Fibroblast of villous mesenchyme (primary cell): ENCODE results near the gene HSPA9. TPM values are rescaled to one million over a fixed set of nuclear protein-coding genes. Genes with fewer than 3 reads are reported as not detected.

ENCODE experiments used
- DNase-seq: peaks from one replicate; pipeline ENCODE4 v3.0.0-alpha.2; 2010; ENCODE audit warnings: low read depth
- H3K4me3 ChIP-seq: 2 replicates; pipeline ENCODE4 v1.5.1; 2011; ENCODE audit warnings: low read depth, mild to moderate bottlenecking, low read length
- CTCF ChIP-seq: IDR thresholded peaks from 2 replicates; pipeline ENCODE4 v1.5.1; 2012; ENCODE audit warnings: low read depth, mild to moderate bottlenecking, low read length; ENCODE audit not compliant: insufficient read depth
- total RNA-seq: library from RNA; depleted of rRNA; stranded (reverse); fragments of >200 nt; gene quantifications from 2 replicates; pipeline ENCODE4 v1.2.3, GENCODE V29; 2012

Gene HSPA9
- total RNA-seq, 1 donor, result 336 TPM

GRCh38 chr5:138533973-138534941, 40.9 kb downstream of the HSPA9 start:
- H3K4me3 ChIP-seq, result no peak overlapping the region
- peak; percentile 31 for DNase-seq

GRCh38 chr5:138529812-138530211, 45.4 kb downstream of the HSPA9 start:
- H3K4me3 ChIP-seq, result no peak overlapping the region
- DNase-seq, result no peak
- TF ChIP-seq CTCF, result no peak

More at GRCh38 chr5:138533973-138534941, 40.9 kb downstream of the HSPA9 start:
- no peak for TF ChIP-seq CTCF

GRCh38 chr5:138528744-138529469, 46.3 kb downstream of the HSPA9 start:
- no peak for TF ChIP-seq CTCF
- no peak for DNase-seq
- no peak overlapping the region for H3K4me3 ChIP-seq

GRCh38 chr5:138528208-138528607, 47.0 kb downstream of the HSPA9 start:
- no peak overlapping the region for H3K4me3 ChIP-seq
- no peak for TF ChIP-seq CTCF
- DNase-seq, result peak; percentile 49

- no peak for DNase-seq
- no peak overlapping the region for H3K4me3 ChIP-seq
- peak; percentile 15 for TF ChIP-seq CTCF
These were observed 48.0 kb downstream of the HSPA9 start for GRCh38 chr5:138527170-138527569.

GRCh38 chr5:138523406-138523805, 51.8 kb downstream of the HSPA9 start:
- TF ChIP-seq CTCF, result no peak
- H3K4me3 ChIP-seq, result no peak overlapping the region
- DNase-seq, result no peak
